Activated B cell treated with CpG ODN at 0.5 μM for 24 hours (primary cell): ENCODE measurements around the gene DACT2. TPM values are rescaled to one million over a fixed set of nuclear protein-coding genes. Genes with fewer than 3 reads are reported as not detected.
"Not testable (repeated sequence)": the region's sequence is repeated elsewhere in the genome, so short reads cannot be mapped to it uniquely, and the experiment has no call there.

ENCODE experiments used
- ATAC-seq: fragments of 200-7000 bp; cut with Tn5 transposase; one replicate; pipeline ENCODE4 v1.10.0; 2021; ENCODE audit warnings: low read depth, mild to moderate bottlenecking, moderate library complexity
- CTCF ChIA-PET: fragments of 350-600 bp; sonication (Branson Sonifier 250); formaldehyde crosslinking; loops from one replicate; lab custom pipeline; 2021; ENCODE audit warnings: antibody characterized with exemption; lab: Charles Lee
- POLR2A ChIA-PET: fragments of 350-600 bp; sonication (Branson Sonifier 250); formaldehyde crosslinking; loops from one replicate; lab custom pipeline; 2021; ENCODE audit warnings: antibody characterized with exemption; lab: Charles Lee
- DNase-seq: peaks from one replicate; pipeline ENCODE4 v3.0.0; 2022
- H3K27ac Mint-ChIP-seq: one replicate; pipeline ENCODE4 v1.8.0; 2020; ENCODE audit warnings: mixed read lengths
- H3K27me3 Mint-ChIP-seq: one replicate; pipeline ENCODE4 v1.8.0; 2021; ENCODE audit warnings: mixed read lengths
- H3K36me3 Mint-ChIP-seq: one replicate; pipeline ENCODE4 v1.8.0; 2021; ENCODE audit warnings: low read depth, mixed read lengths
- H3K4me1 Mint-ChIP-seq: one replicate; pipeline ENCODE4 v1.8.0; 2021; ENCODE audit warnings: mixed read lengths
- H3K4me3 Mint-ChIP-seq: one replicate; pipeline ENCODE4 v1.8.0; 2020; ENCODE audit warnings: mild to moderate bottlenecking, mixed read lengths
- H3K9me3 Mint-ChIP-seq: one replicate; pipeline ENCODE4 v1.8.0; 2020; ENCODE audit warnings: mixed read lengths
- CTCF ChIP-seq: fragments of 200-600 bp; IDR thresholded peaks from one replicate; pipeline ENCODE4 v1.8.0; 2022; ENCODE audit warnings: antibody characterized with exemption, mild to moderate bottlenecking
- intact Hi-C: fragments of 100-400 bp; cut with micrococcal nuclease; formaldehyde crosslinking; loops from one replicate; pipeline ENCODE4 v1.15.1; 2024
- total RNA-seq: library from RNA; stranded (reverse); gene quantifications from 2 replicates; pipeline ENCODE4 v1.2.3, GENCODE V29; 2022

Gene DACT2
- total RNA-seq, 1 donor from 2014 or later: not detected

GRCh38 chr6:168281826-168282225, 37.8 kb downstream of the DACT2 start:
- DNase-seq: no peak
- Mint-ChIP-seq H3K4me1 (no peaks in the 10 kb centered on the region), H3K9me3 (no peaks in the 10 kb centered on the region), H3K4me3 (no peak overlapping the region), H3K27me3 (no peaks in the 10 kb centered on the region), H3K27ac (no peak overlapping the region), H3K36me3 (no peaks in the 10 kb centered on the region)
- no peak for ATAC-seq
- ChIA-PET CTCF (no interaction called here), POLR2A (no interaction called here)
- TF ChIP-seq CTCF: no peak
- intact Hi-C loops: no loop called here

- intact Hi-C loops, CTCF ChIA-PET, H3K4me3 Mint-ChIP-seq, H3K9me3 Mint-ChIP-seq, DNase-seq, H3K27ac Mint-ChIP-seq, POLR2A ChIA-PET, H3K36me3 Mint-ChIP-seq, H3K4me1 Mint-ChIP-seq, H3K27me3 Mint-ChIP-seq, ATAC-seq: not testable (repeated sequence)
Observed at GRCh38 chr6:168281314-168281713, 38.3 kb downstream of the DACT2 start.

- H3K27ac Mint-ChIP-seq: no peak overlapping the region
- DNase-seq (no peak), ATAC-seq (no peak)
- no peaks in the 10 kb centered on the region for H3K9me3 Mint-ChIP-seq
- ChIA-PET CTCF (no interaction called here), POLR2A (no interaction called here)
- H3K4me3 Mint-ChIP-seq: no peak overlapping the region
- no peaks in the 10 kb centered on the region for H3K4me1 Mint-ChIP-seq
- TF ChIP-seq CTCF: no peak
- no peaks in the 10 kb centered on the region for H3K36me3 Mint-ChIP-seq
- peaks cover 2% of the 10 kb centered on the region for H3K27me3 Mint-ChIP-seq
- intact Hi-C loops: no loop called here
Observed at GRCh38 chr6:168280899-168281245, 38.7 kb downstream of the DACT2 start.

- DNase-seq (no peak), ATAC-seq (no peak)
- H3K27me3 Mint-ChIP-seq: peaks cover 2% of the 10 kb centered on the region
- intact Hi-C loops: no loop called here
- POLR2A ChIA-PET: no interaction called here
- no peak for TF ChIP-seq CTCF
- H3K4me1 Mint-ChIP-seq: no peaks in the 10 kb centered on the region
- CTCF ChIA-PET: no interaction called here
- H3K36me3 Mint-ChIP-seq: no peaks in the 10 kb centered on the region
- no peak overlapping the region for H3K4me3 Mint-ChIP-seq
- H3K9me3 Mint-ChIP-seq: no peaks in the 10 kb centered on the region
- no peak overlapping the region for H3K27ac Mint-ChIP-seq
Observed at GRCh38 chr6:168280020-168280898, 39.3 kb downstream of the DACT2 start.

- no peaks in the 10 kb centered on the region for H3K36me3 Mint-ChIP-seq
- no peak for ATAC-seq
- H3K4me3 Mint-ChIP-seq: no peak overlapping the region
- no peaks in the 10 kb centered on the region for H3K4me1 Mint-ChIP-seq
- H3K27ac Mint-ChIP-seq: no peak overlapping the region
- H3K9me3 Mint-ChIP-seq: no peaks in the 10 kb centered on the region
- ChIA-PET POLR2A (no interaction called here), CTCF (no interaction called here)
- intact Hi-C loops: no loop called here
- no peak for DNase-seq
- TF ChIP-seq CTCF: no peak
- peaks cover 3% of the 10 kb centered on the region for H3K27me3 Mint-ChIP-seq
Observed at GRCh38 chr6:168279403-168279935, 40.1 kb downstream of the DACT2 start.
